Keratinocyte (primary cell): ENCODE measurements around the gene CFAP298. TPM values are rescaled to one million over a fixed set of nuclear protein-coding genes. Genes with fewer than 3 reads are reported as not detected.

Experiments
- DNase-seq: peaks from one replicate; pipeline ENCODE4 v3.0.0-alpha.2; 2011; ENCODE audit warnings: low read depth, missing footprints, low spot score
- FAIRE-seq: peaks from 2 replicates; lab custom pipeline; 2011; peaks lifted over from hg19 to GRCh38; lab: Jason Lieb, UNC
- H2AFZ ChIP-seq: 2 replicates; pipeline ENCODE4 v1.6.0; 2012; ENCODE audit warnings: low read length, control low read depth, inconsistent platforms; ENCODE audit not compliant: control insufficient read depth
- H3K27ac ChIP-seq: 2 replicates; pipeline ENCODE4 v1.5.1; 2011; ENCODE audit warnings: low read length; ENCODE audit not compliant: control insufficient read depth, insufficient read depth
- H3K27me3 ChIP-seq: 3 replicates; pipeline ENCODE4 v1.6.0; 2011; ENCODE audit warnings: low read length; ENCODE audit not compliant: control insufficient read depth, insufficient read depth; ENCODE audit errors: extremely low read depth
- H3K36me3 ChIP-seq, 2 experiments: 2 replicates in 1 of 2; 3 replicates in 1 of 2; pipeline ENCODE4 v1.5.1; 2011; ENCODE audit warnings: low read length in 2 of 2, mild to moderate bottlenecking in 1 of 2; ENCODE audit not compliant: control insufficient read depth in 2 of 2, insufficient read depth in 2 of 2; ENCODE audit errors: extremely low read depth in 1 of 2
- H3K4me1 ChIP-seq: 3 replicates; pipeline ENCODE4 v1.5.1; 2011; ENCODE audit warnings: low read length; ENCODE audit not compliant: control insufficient read depth, insufficient read depth; ENCODE audit errors: extremely low read depth
- H3K4me2 ChIP-seq: 3 replicates; pipeline ENCODE4 v1.6.0; 2011; ENCODE audit warnings: low read depth, low read length; ENCODE audit not compliant: control insufficient read depth, insufficient read depth; ENCODE audit errors: extremely low read depth
- H3K4me3 ChIP-seq, 3 experiments: fragments of 200-600 bp in 1 of 3; sonication (generic) in 1 of 3; 2 replicates in 2 of 3; 3 replicates in 1 of 3; pipeline ENCODE4 v1.5.1; 2011 to 2016; ENCODE audit warnings: low read length in 3 of 3, mild to moderate bottlenecking in 3 of 3, control low read depth in 2 of 3, inconsistent platforms in 1 of 3, low read depth in 1 of 3, mixed read lengths in 1 of 3, mixed run types in 1 of 3, moderate library complexity in 1 of 3; ENCODE audit not compliant: control insufficient read depth in 2 of 3, insufficient read depth in 2 of 3; ENCODE audit errors: extremely low read depth in 1 of 3
- H3K79me2 ChIP-seq: 2 replicates; pipeline ENCODE4 v1.6.0; 2012; ENCODE audit warnings: low read length; ENCODE audit not compliant: control insufficient read depth, insufficient read depth
- H3K9ac ChIP-seq: 3 replicates; pipeline ENCODE4 v1.6.0; 2011; ENCODE audit warnings: low read length; ENCODE audit not compliant: control insufficient read depth, insufficient read depth; ENCODE audit errors: extremely low read depth
- H3K9me1 ChIP-seq: 3 replicates; pipeline ENCODE4 v1.6.0; 2011; ENCODE audit warnings: low read length; ENCODE audit not compliant: control insufficient read depth, insufficient read depth; ENCODE audit errors: extremely low read depth
- H3K9me3 ChIP-seq: 2 replicates; pipeline ENCODE4 v1.5.1; 2012; ENCODE audit warnings: low read depth, low read length; ENCODE audit not compliant: control insufficient read depth
- H4K20me1 ChIP-seq: 3 replicates; pipeline ENCODE4 v1.6.0; 2011; ENCODE audit warnings: low read length; ENCODE audit not compliant: control insufficient read depth, insufficient read depth; ENCODE audit errors: extremely low read depth
- CTCF ChIP-seq, 3 experiments: IDR thresholded peaks in 1 of 3; conservative IDR thresholded peaks in 1 of 3; optimal IDR thresholded peaks in 1 of 3; 2 replicates in 2 of 3; 3 replicates in 1 of 3; pipeline versions ENCODE3 to v1.5.1; 2011; ENCODE audit warnings: low read length in 3 of 3, mild to moderate bottlenecking in 3 of 3, moderate library complexity in 2 of 3, control low read depth in 1 of 3, inconsistent platforms in 1 of 3; ENCODE audit not compliant: insufficient read depth in 2 of 3; ENCODE audit errors: extremely low read depth in 1 of 3
- EZH2 ChIP-seq: IDR thresholded peaks from one replicate; pipeline ENCODE4 v1.6.1; 2012; ENCODE audit warnings: inconsistent platforms, mild to moderate bottlenecking, low read length, moderate library complexity
- dilution Hi-C: fragments of 300-500 bp; cut with MboI; formaldehyde crosslinking; loops from one replicate; pipeline ENCODE4 v1.7.0; 2020; ENCODE audit warnings: low sequenced_read_pairs; ENCODE audit not compliant: extremely low pct_ligation_motif_present
- polyA plus RNA-seq, 5 experiments: library from polyadenylated mRNA; depleted of rRNA in 3 of 5; stranded (reverse) in 3 of 5; stranded (forward) in 1 of 5; unstranded in 1 of 5; fragments of >200 nt; gene quantifications; 1 replicate in 1 of 5; 2 replicates in 3 of 5; 3 replicates in 1 of 5; pipeline versions ENCODE4 v1.2.1 to v1.2.3, GENCODE V29; 2011 to 2012; ENCODE audit warnings: missing spikeins in 2 of 5, low read depth in 1 of 5, low replicate concordance in 1 of 5

The CFAP298 gene
- polyA plus RNA-seq, 1 donor (not counting 4 experiments of a cell fraction or from before 2014, with no cell fraction given) = 47.2 TPM

DNA sequence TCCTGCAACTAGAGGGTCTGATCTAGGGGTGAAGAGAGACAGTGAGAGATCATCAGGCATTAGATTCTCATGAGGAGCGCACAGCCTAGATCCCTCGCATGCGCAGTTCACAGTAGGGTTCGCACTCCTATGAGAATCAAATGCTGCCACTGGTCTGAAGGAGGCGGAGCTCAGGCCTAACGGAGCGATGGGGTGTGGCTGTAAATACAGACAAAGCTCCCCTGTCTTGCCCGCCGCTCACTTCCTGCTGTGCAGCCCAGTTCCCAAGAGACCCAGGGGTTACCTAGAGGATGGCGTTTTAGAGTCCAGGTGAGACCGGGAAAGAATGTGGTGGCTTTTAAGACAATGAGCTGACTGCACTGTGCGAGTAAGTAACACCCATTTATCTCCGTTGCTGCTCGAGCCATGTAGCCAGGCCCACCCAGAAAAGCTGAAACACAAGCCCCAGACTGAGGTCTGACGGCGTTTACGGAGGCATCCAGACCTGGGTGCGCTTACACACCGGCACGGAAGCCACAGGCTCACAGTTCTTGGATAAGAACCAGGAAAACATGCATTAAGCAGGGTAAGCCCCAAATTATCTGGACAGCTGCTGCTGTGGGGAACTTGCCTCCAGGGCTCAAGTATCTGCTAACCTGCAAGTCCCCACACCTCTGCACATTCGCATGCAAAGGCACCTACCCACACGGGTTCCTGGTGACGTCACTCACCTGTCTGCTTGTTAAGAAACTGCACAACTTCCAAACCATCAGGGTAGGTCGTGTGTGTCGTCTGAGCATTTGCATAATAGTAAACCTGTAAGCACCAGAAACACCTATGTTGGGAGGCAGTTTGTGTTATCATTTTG, 39.4 kb downstream of the CFAP298 start:
- dilution Hi-C loops = no loop called here
- peak; percentile 78 for FAIRE-seq

DNA sequence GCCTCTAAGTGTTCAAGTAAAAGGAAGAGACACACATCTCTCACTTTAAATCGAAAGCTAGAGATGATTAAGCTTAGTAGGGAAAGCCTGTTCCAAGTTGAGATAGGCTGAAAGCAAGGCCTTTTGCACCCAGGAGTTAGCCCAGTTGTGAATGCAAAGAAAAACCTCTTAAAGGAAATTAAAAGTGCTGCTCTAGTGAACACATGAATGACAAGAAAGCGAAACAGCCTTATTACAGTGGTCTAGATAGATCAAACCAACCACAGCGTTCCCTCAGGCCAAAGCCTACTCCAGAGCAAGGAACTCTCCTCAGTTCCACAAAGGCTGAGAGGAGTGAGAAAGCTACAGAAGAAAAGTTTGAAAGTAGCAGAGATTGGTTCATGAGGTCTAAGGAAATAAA, 41.7 kb downstream of the CFAP298 start:
- Histone ChIP-seq H3K27me3 (no peaks in the 10 kb centered on the region), H3K9me3 (no peaks in the 10 kb centered on the region), H4K20me1 (no peaks in the 10 kb centered on the region), H2AFZ (no peak overlapping the region), H3K9me1 (no peaks in the 10 kb centered on the region), H3K4me3 (no peak overlapping the region), H3K4me1 (peaks cover 21% of the 10 kb centered on the region), H3K4me2 (no peak overlapping the region), H3K36me3 (no peaks in the 10 kb centered on the region), H3K9ac (no peak overlapping the region), H3K27ac (no peak overlapping the region), H3K79me2 (no peaks in the 10 kb centered on the region)
- TF ChIP-seq EZH2 (no peak), CTCF (optimal IDR thresholded peaks at IDR 0.05 in 1 of 3, IDR thresholded peaks at IDR 0.05 in 1 of 3, conservative IDR thresholded peaks at IDR 0.05 in 1 of 3; ENCODE audit: extremely low read depth in 1 of 3, insufficient read depth in 2 of 3, low read length in 3 of 3) (no peak)
- FAIRE-seq (no peak), DNase-seq (no peak)
- dilution Hi-C loops = no loop called here

More for the DNA sequence above, 39.4 kb downstream of the CFAP298 start:
- no peaks in the 10 kb centered on the region for H3K9me3 ChIP-seq
- H3K9ac ChIP-seq = peak overlapping the region; percentile 71
- H2AFZ ChIP-seq = peak overlapping the region; percentile 98
- no peaks in the 10 kb centered on the region for H3K9me1 ChIP-seq
- peak overlapping the region; percentile 96 for H3K4me2 ChIP-seq
- H3K4me3 ChIP-seq = peak overlapping the region; percentile 23 to 76 (median 66)
- H3K4me1 ChIP-seq = peaks cover 21% of the 10 kb centered on the region
- DNase-seq = peak; percentile 64
- no peaks in the 10 kb centered on the region for H3K36me3 ChIP-seq
- no peaks in the 10 kb centered on the region for H4K20me1 ChIP-seq
- peak overlapping the region; percentile 75 for H3K27ac ChIP-seq
- TF ChIP-seq EZH2 (no peak), CTCF (optimal IDR thresholded peaks at IDR 0.05 in 1 of 3, IDR thresholded peaks at IDR 0.05 in 1 of 3, conservative IDR thresholded peaks at IDR 0.05 in 1 of 3; ENCODE audit: extremely low read depth in 1 of 3, insufficient read depth in 2 of 3, low read length in 3 of 3) (no peak)
- H3K79me2 ChIP-seq = no peaks in the 10 kb centered on the region
- H3K27me3 ChIP-seq = no peaks in the 10 kb centered on the region
